ENCODE measurements around the gene ATXN1.

Gene ATXN1

GRCh38 chr6:16596616-16597331 is 164.5 kb downstream of the ATXN1 start:
- no peak for DNase-seq

DNA sequence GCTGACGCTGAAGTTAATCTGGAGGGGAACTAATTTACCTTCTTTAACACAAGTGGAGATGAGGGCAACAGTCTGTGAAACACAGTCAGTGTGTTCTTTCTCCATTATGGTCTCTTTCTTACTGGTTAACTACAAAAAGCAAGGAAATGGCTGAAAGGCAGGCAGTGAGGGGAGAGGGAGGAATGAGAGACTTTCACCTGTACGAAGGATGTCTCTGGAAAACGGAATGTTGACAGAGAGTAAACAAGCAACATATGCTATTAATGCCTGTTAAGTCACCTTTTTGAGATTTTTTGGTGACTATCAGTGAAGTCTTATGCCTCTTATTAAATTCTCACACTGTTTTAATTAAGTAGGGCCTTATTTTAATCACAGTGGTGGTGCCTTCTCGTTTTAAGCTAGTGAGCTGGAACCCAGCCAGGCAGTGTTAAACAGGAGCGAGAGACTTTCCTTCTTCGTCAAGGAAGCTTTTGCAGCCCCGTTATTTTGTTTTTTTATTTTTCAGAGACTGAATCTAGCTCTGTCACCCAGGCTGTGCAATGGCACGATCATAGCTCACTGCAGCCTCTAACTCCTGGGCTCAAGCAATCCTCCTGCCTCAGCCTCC is 165.6 kb downstream of the ATXN1 start:
- no peak for DNase-seq

GRCh38 chr6:16594849-16595248 is 166.4 kb downstream of the ATXN1 start:
- DNase-seq: no peak

DNA sequence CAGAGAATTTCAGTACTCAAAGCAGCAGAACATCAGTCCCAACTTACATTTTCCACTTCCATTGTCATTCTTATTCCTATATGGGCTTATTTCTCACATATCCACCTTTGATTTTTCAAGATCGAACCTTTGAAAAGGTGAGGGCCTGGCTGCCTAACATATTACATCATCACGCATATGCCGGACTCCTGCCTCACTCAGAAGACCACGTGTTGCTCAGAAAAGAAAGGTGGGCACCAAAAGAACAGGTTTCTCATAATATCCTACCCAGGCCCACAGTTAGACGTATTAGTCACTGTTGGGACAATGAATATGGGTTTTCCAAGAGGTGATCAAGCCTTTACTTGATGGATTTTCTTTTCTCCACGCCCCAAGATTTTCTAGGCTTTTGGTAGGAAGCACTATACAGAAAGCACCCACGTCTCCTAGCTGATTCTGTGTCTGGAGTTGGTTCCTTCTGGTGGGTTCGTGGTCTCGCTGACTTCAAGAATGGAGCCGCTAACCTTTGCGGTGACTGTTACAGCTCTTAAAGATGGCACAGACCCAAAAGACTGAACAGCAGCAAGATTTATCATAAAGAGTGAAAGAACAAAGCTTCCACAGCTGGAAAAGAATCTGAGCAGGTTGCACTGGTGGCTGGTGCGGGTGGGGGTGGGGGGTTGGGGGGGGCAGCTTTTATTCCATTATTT is 168.9 kb downstream of the ATXN1 start:
- no peak for DNase-seq

GRCh38 chr6:16591396-16592222 is 169.7 kb downstream of the ATXN1 start:
- DNase-seq: no peak

- no peak for DNase-seq
Observed at GRCh38 chr6:16585805-16586204, 175.5 kb downstream of the ATXN1 start.

DNA sequence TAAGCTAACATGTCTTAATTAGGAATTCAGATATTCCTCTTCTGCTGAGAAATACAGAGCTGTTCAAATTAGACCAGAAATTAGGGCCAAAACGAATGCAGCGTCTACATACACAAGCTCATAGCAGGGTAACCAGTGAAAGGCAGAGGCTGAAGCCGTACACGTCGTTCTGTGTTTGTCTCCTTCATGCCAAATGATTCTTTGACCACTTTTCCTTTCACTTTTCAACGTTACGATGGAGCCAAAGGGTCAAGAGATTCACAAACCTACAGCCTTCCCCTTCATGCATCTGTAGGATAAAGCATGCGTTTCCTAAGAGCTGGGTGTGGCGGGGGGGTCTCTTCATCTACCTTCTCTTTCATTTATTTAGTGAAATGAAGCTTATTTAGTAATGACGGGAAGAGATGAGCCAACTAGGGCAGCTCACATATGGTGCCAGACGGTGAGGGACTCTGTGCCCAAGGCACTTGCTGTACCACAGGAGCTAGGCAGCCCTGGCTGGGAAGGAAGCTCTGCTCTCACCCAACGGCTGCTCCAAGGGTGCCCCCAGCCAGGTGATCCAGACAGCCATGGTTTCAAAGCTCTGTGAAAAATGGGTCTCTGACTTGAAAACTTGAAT is 178.0 kb downstream of the ATXN1 start:
- no peak for DNase-seq

- DNase-seq: no peak
Observed at GRCh38 chr6:16582446-16583143, 178.7 kb downstream of the ATXN1 start.

GRCh38 chr6:16578695-16579285 is 182.5 kb downstream of the ATXN1 start:
- no peak for DNase-seq

GRCh38 chr6:16576451-16577368 is 184.6 kb downstream of the ATXN1 start:
- no peak for DNase-seq

- DNase-seq: no peak
Observed at GRCh38 chr6:16575655-16576054, 185.6 kb downstream of the ATXN1 start.

- no peak for DNase-seq
Observed at GRCh38 chr6:16572943-16573342, 188.3 kb downstream of the ATXN1 start.

- DNase-seq: no peak
Observed at GRCh38 chr6:16572317-16572716, 188.9 kb downstream of the ATXN1 start.

DNA sequence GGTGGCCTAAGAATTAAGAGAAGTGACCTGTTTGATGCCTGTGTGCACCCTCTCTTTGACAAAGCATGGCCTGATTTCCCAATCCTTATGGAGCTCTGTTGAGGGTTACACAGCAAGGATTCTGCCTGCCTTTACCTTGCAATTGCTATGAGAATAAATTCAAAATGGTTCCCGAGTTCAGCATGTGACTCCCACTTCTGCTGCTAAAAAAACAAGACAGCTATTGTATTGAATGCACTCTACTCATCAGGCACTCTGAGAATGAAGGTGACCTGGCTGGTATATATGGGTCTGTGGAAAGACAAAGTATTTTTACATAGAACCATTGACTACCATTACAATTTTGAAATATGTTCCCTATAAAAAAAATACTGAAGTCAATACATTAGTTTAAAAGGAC is 190.3 kb downstream of the ATXN1 start:
- DNase-seq: no peak

GRCh38 chr6:16570221-16570553 is 191.1 kb downstream of the ATXN1 start:
- DNase-seq: no peak

DNA sequence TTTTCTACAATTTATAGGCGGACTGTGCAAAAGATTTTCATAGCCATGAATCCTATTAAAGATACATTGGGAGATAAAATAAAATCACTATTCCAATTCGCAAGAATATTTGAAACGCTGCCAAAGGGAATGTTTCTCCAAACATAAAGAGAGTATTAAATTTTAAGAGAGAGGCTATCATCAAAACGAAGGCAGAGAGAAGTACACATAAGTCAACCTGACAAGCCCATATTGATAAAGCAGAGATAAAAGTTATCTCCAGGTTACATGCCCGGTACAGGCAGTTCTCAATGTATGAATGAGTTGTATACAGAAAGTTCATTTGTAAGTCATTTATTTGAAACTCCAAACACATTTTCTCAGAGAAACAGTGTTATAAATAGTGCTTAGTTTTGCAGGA is 193.1 kb downstream of the ATXN1 start:
- DNase-seq: no peak

- DNase-seq: no peak
Observed at GRCh38 chr6:16567071-16567470, 194.2 kb downstream of the ATXN1 start.

GRCh38 chr6:16564436-16564835 is 196.8 kb downstream of the ATXN1 start:
- no peak for DNase-seq

DNA sequence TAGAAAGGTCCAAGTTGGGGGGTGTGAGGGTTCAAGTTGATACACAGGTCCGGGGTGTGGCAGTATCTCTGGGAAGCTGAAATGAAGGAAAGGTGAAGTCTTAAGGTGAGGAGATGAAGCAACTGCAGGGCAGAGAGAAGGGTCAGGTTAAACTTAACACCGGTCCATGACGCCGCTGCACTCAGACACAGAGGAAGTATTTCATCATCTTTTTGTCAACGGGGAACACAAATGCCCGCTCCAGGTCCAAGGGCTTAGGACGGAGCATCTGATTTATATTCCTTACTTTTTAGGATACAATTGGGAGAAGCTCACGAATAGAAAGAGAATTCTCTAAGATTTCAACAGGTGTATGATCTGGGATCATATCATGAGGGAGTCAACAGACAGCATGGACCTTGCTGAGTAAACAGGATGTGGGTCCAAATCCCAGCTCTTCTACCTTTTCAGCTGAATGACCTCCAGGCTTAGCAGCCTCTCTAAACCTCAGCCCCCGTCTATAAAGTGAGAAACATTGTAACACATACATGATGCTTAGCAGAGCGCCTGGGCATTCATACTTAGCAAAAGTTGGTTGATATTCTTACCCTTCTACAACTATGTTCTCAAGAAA is 197.5 kb downstream of the ATXN1 start:
- no peak for DNase-seq

DNA sequence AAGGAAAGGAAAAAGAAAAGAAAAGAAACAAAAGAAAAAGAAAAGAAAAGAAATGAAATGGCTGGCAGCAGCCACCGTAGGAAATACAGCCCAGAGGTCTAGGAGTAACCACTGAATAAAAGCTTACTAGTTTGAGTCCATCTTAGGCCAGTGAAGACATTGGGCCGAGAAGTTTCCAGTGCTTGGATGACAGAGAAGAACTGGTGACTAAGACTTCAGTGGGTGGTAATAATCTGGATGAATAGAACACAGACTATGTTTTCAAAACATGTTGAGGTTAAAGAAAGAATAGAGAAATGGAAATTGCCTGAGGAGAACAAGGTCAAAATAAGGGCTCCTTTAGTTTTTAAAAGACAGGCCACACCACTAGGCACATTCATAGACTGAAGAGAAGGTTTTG is 198.8 kb downstream of the ATXN1 start:
- DNase-seq: no peak

Measured in NCI-H2107 (cell line).